Activated CD4-positive, alpha-beta T cell treated with anti-CD3 and anti-CD28 coated beads for 36 hours (primary cell): ENCODE measurements around the gene AP2A1. TPM values are rescaled to one million over a fixed set of nuclear protein-coding genes. Genes with fewer than 3 reads are reported as not detected.
"Not testable (repeated sequence)": the region's sequence is repeated elsewhere in the genome, so short reads cannot be mapped to it uniquely, and the experiment has no call there.

Experiments
- ATAC-seq: fragments of 200-7000 bp; cut with Tn5 transposase; one replicate; pipeline ENCODE4 v1.10.0; 2021; ENCODE audit warnings: mild to moderate bottlenecking, moderate library complexity
- CTCF ChIA-PET: fragments of 350-600 bp; sonication (Branson Sonifier 250); formaldehyde crosslinking; loops from one replicate; lab custom pipeline; 2021; ENCODE audit warnings: antibody characterized with exemption; lab: Charles Lee
- POLR2A ChIA-PET: fragments of 350-600 bp; sonication (Branson Sonifier 250); formaldehyde crosslinking; loops from one replicate; lab custom pipeline; 2021; ENCODE audit warnings: antibody characterized with exemption, inconsistent platforms; lab: Charles Lee
- DNase-seq: peaks from one replicate; pipeline ENCODE4 v3.0.0-alpha.2; 2020
- H3K27ac Mint-ChIP-seq: one replicate; pipeline ENCODE4 v1.8.0; 2021; ENCODE audit warnings: mixed read lengths
- H3K27me3 Mint-ChIP-seq: one replicate; pipeline ENCODE4 v1.8.0; 2021; ENCODE audit warnings: mixed read lengths
- H3K36me3 Mint-ChIP-seq: one replicate; pipeline ENCODE4 v1.8.0; 2021; ENCODE audit warnings: low read depth, mixed read lengths
- H3K4me1 Mint-ChIP-seq: one replicate; pipeline ENCODE4 v1.8.0; 2021; ENCODE audit warnings: mixed read lengths
- H3K4me3 Mint-ChIP-seq: one replicate; pipeline ENCODE4 v1.8.0; 2021; ENCODE audit warnings: mild to moderate bottlenecking, moderate library complexity, mixed read lengths
- H3K9me3 Mint-ChIP-seq: one replicate; pipeline ENCODE4 v1.8.0; 2021; ENCODE audit warnings: low read depth, mixed read lengths
- intact Hi-C, 2 experiments: fragments of 100-400 bp; cut with DNase I in 1 of 2; cut with micrococcal nuclease in 1 of 2; formaldehyde crosslinking; loops; one replicate each; pipeline versions ENCODE4 v1.14.2 to v1.15.1; 2022 to 2024; cut with DNase I, micrococcal nuclease
- total RNA-seq, 2 experiments: library from RNA; stranded (reverse); gene quantifications; one replicate each; pipeline ENCODE4 v1.2.3, GENCODE V29; 2021

AP2A1 gene
- total RNA-seq, 2 experiments from 2014 or later = 79.4 to 102 TPM

DNA sequence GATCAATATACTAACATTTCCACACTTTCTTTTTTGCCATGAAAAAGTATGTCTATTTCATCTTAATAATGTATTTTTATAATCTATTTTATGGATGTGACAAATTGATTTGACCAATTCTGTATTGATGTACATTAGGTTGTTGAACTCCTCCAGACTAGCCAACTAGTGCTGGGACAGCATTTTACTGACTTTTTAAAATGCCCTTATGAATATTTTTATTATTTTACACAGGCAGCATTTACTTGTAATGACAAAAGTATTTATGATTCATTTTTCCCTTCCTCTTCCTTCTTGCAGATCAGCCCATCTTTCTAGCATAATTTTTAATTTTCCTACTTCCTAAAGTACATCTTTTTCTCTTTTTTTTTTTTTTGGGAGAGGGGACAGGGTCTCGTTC is 47.2 kb downstream of the AP2A1 start:
- ATAC-seq (no peak), DNase-seq (no peak)
- no peaks in the 10 kb centered on the region for H3K9me3 Mint-ChIP-seq
- peaks cover 30% of the 10 kb centered on the region for H3K4me1 Mint-ChIP-seq
- intact Hi-C loops = loop anchor here in 1 of 2 experiments (5.0 kb wide), 1 partner anchor 317 kb away; the partner anchor contains the start of gene RPS11
- no peaks in the 10 kb centered on the region for H3K27me3 Mint-ChIP-seq
- H3K27ac Mint-ChIP-seq = peak overlapping the region; percentile 69
- ChIA-PET POLR2A (interaction anchor here (1.2 kb wide), 1 partner anchor 174 kb away, joined by 3 read pairs; the partner anchor contains the start of gene RRAS), CTCF (interaction anchor here (0.6 to 1.1 kb wide), 2 partner anchors 55 to 318 kb away, joined by 3 read pairs; partner anchors contain the start of gene RPS11)
- H3K4me3 Mint-ChIP-seq = peak overlapping the region; percentile 77
- H3K36me3 Mint-ChIP-seq = no peaks in the 10 kb centered on the region

GRCh38 chr19:49816590-49816989 is 49.8 kb downstream of the AP2A1 start:
- Mint-ChIP-seq H3K4me1 (peaks cover 34% of the 10 kb centered on the region), H3K4me3 (no peak overlapping the region), H3K27ac (no peak overlapping the region), H3K27me3 (no peaks in the 10 kb centered on the region), H3K36me3 (no peaks in the 10 kb centered on the region), H3K9me3 (no peaks in the 10 kb centered on the region)
- intact Hi-C loops = no loop called here
- ChIA-PET CTCF (no interaction called here), POLR2A (no interaction called here)
- ATAC-seq (no peak), DNase-seq (no peak)

DNA sequence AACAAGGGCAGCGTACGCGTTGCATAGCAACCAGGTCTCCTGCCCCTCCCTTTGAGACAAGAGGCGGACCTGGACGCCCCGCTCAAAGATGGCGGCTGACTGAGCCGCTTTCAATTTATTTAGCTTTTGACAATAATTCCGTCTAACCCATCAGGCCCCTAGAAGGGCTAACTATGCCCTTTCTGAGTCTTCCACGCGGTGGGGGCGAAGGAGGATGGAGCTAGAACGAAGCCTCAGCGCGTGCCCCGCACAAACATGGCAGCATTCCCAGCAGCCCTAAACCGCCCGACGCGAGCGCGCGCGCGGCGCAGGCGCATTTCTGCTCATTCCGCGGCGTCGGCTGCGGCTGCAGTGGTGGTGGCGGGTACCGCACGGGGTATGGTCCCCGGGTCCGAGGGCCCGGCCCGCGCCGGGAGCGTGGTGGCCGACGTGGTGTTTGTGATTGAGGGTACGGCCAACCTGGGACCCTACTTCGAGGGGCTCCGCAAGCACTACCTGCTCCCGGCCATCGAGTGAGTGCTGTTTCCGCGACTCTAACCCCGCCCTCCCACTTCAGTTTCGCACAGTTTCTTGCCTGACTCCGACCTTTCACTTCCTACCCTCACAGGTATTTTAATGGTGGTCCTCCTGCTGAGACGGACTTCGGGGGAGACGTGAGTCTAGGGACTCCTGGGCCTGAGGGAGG is 51.3 kb downstream of the AP2A1 start, which contains the start of gene MED25:
MED25 (plus strand) TSS at position 326 of the 685 bp plus-strand sequence; CDS start at position 379, 53 bp downstream.
- no peaks in the 10 kb centered on the region for H3K9me3 Mint-ChIP-seq
- H3K4me3 Mint-ChIP-seq = peak within 1 kb of the TSS; percentile 87
- ChIA-PET POLR2A (interaction anchor here (0.9 kb wide), 1 partner anchor 31 kb away, joined by 3 read pairs; no protein-coding TSS in a partner anchor), CTCF (interaction anchor here (0.7 to 1.3 kb wide), 3 partner anchors 32 to 284 kb away, joined by 3 to 5 read pairs (median 3); partner anchors contain the start of genes ATF5 and NUP62)
- H3K36me3 Mint-ChIP-seq = peaks cover 1% of the 10 kb centered on the region
- H3K27me3 Mint-ChIP-seq = no peaks in the 10 kb centered on the region
- ATAC-seq = peak; percentile 75
- intact Hi-C loops = loop anchor here in 1 of 2 experiments (1.0 kb wide), 7 partner anchors 32 to 207 kb away; partner anchors contain the start of genes ATF5, NUP62, PNKP and RRAS
- DNase-seq = peak; percentile 91
- peak within 1 kb of the TSS; percentile 99 for H3K27ac Mint-ChIP-seq
- peaks cover 26% of the 10 kb centered on the region for H3K4me1 Mint-ChIP-seq

DNA sequence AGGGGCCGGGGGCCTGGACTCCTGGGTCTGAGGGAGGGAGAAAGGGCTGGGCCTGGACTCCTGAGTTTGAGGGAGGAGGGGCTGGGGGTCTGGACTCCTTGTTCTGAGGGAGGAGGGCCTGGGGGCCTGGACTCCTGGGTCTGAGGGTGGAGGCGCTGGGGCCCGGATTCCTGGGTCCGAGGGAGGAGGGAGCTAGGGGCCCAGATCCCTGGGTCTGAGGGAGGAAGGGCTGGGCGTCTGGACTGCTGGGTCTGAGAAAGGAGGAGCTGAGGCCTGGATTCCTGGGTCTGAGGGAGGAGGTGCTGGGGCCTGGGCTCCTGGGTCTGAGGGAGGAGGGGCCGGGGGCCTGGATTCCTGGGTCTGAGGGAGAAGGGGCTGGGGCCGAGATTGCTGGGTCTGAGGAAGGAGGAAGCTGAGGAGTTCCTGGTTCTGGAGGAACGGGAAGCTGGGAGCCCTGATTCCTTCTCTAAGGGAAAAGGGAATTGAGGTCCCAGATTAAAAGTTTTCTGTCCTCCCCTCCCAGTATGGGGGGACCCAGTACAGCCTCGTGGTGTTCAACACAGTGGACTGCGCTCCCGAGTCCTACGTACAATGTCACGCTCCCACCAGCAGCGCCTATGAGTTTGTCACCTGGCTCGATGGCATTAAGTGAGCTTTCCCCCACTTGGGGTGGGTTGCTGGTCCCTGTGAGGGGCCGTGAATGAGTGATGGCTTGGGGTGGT is 52.0 kb downstream of the AP2A1 start:
- POLR2A ChIA-PET = interaction anchor here (0.7 to 0.9 kb wide), 2 partner anchors 10 to 30 kb away, joined by 3 read pairs; no protein-coding TSS in a partner anchor

GRCh38 chr19:49819452-49820115 is 52.8 kb downstream of the AP2A1 start:
- DNase-seq, H3K9me3 Mint-ChIP-seq, CTCF ChIA-PET, intact Hi-C loops, H3K36me3 Mint-ChIP-seq, H3K27me3 Mint-ChIP-seq, POLR2A ChIA-PET, ATAC-seq: not testable (repeated sequence)
- peaks cover 18% of the 10 kb centered on the region for H3K4me1 Mint-ChIP-seq
- H3K4me3 Mint-ChIP-seq = peak overlapping the region; percentile 87
- H3K27ac Mint-ChIP-seq = peak overlapping the region; percentile 80

More for the DNA sequence above, 52.0 kb downstream of the AP2A1 start:
- DNase-seq (no peak), ATAC-seq (no peak)
- CTCF ChIA-PET = interaction anchor here (1.2 to 1.3 kb wide), 2 partner anchors 32 to 110 kb away, joined by 3 to 5 read pairs; partner anchors contain the start of genes ATF5 and NUP62
- intact Hi-C loops = loop anchor here in 1 of 2 experiments (1.0 kb wide), 6 partner anchors 31 to 206 kb away; partner anchors contain the start of genes PNKP, RRAS and VRK3
- Mint-ChIP-seq H3K9me3 (no peaks in the 10 kb centered on the region), H3K4me1 (peaks cover 23% of the 10 kb centered on the region), H3K36me3 (peaks cover 5% of the 10 kb centered on the region), H3K4me3 (peak overlapping the region; percentile 87), H3K27ac (peak overlapping the region; percentile 99), H3K27me3 (no peaks in the 10 kb centered on the region)

GRCh38 chr19:49820125-49820524 is 53.3 kb downstream of the AP2A1 start:
- H3K27me3 Mint-ChIP-seq = no peaks in the 10 kb centered on the region
- no peak overlapping the region for H3K27ac Mint-ChIP-seq
- peaks cover 17% of the 10 kb centered on the region for H3K4me1 Mint-ChIP-seq
- ChIA-PET CTCF (no interaction called here), POLR2A (no interaction called here)
- ATAC-seq = no peak
- intact Hi-C loops = no loop called here
- DNase-seq = no peak
- H3K9me3 Mint-ChIP-seq = no peaks in the 10 kb centered on the region
- H3K4me3 Mint-ChIP-seq = no peak overlapping the region
- H3K36me3 Mint-ChIP-seq = peaks cover 5% of the 10 kb centered on the region

DNA sequence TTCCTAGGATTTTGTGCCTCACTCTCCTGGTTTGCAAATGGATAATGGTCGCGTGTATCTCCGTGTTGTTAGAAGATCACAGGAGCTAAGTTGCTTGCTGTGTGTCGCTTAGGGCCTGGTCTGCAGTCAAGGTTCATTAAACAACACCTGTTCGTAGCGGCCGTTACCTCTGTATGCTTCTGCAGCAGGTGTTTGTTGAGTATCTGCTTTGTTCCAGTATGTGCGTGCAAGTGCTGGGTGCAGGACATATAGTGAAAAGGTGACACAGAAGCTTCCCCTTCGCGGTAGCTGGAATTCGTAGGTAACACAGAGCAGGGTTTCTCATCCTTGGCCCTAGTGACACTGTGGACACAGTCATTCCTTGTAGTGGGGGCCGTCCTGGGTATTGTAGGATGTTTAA is 56.7 kb downstream of the AP2A1 start:
- peaks cover 5% of the 10 kb centered on the region for H3K36me3 Mint-ChIP-seq
- CTCF ChIA-PET = no interaction called here
- H3K4me3 Mint-ChIP-seq = no peak overlapping the region
- H3K27me3 Mint-ChIP-seq = no peaks in the 10 kb centered on the region
- ATAC-seq (no peak), DNase-seq (no peak)
- POLR2A ChIA-PET = interaction anchor here (0.5 kb wide), 1 partner anchor 13 kb away, joined by 3 read pairs; no protein-coding TSS in a partner anchor
- no peak overlapping the region for H3K27ac Mint-ChIP-seq
- H3K9me3 Mint-ChIP-seq = no peaks in the 10 kb centered on the region
- intact Hi-C loops = no loop called here
- H3K4me1 Mint-ChIP-seq = peaks cover 12% of the 10 kb centered on the region

DNA sequence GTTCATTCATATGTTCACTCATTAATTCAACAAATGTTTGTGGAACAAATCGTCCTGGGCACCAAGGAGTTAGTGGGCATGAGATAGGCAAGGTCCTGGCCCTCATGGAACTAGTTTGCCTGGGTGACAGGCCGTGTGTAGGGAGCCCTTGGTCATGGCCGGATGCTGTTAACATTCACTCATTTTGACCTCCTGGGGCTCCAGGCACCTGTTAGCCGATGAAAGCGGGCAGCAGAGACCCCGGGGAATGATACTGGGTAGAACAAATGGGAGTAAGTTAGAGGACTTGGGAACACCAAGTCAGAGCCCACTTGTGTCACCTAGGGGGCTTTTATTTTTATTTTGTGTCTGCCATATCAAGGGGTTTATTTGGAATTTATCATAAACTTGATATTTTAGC is 57.9 kb downstream of the AP2A1 start:
- POLR2A ChIA-PET = interaction anchor here (0.7 kb wide), 1 partner anchor 13 kb away, joined by 10 read pairs; no protein-coding TSS in a partner anchor

DNA sequence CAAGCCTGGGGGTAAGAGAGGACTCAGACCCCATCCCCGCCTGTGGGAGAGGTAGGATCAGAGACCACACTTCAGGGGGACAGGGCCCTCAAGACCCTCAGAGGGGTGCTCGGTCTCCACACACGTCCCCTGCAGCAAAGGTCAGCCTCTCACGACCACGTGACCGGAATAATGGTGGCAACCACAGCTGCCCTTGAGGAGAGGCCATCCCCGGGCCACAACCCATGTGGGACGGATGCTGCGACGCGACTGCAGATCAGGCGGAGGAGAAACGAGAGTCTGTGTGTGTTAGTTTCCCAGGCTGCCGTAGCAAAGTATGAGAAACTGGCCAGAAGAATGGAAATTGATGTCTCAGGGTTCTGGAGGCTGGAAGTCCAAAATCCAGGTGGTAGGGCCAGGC is 60.2 kb downstream of the AP2A1 start:
- no peak for DNase-seq
- Mint-ChIP-seq H3K27ac (no peak overlapping the region), H3K36me3 (peaks cover 9% of the 10 kb centered on the region), H3K4me3 (no peak overlapping the region), H3K27me3 (no peaks in the 10 kb centered on the region), H3K4me1 (no peaks in the 10 kb centered on the region), H3K9me3 (no peaks in the 10 kb centered on the region)
- POLR2A ChIA-PET = no interaction called here
- CTCF ChIA-PET = no interaction called here
- ATAC-seq = no peak
- intact Hi-C loops = no loop called here

More for the DNA sequence above, 57.9 kb downstream of the AP2A1 start:
- Mint-ChIP-seq H3K4me1 (peaks cover 4% of the 10 kb centered on the region), H3K27me3 (no peaks in the 10 kb centered on the region), H3K36me3 (peaks cover 5% of the 10 kb centered on the region), H3K9me3 (no peaks in the 10 kb centered on the region), H3K4me3 (no peak overlapping the region), H3K27ac (no peak overlapping the region)
- CTCF ChIA-PET = no interaction called here
- no peak for DNase-seq
- intact Hi-C loops = no loop called here
- no peak for ATAC-seq

GRCh38 chr19:49829200-49829599 is 62.4 kb downstream of the AP2A1 start:
- ChIA-PET POLR2A (no interaction called here), CTCF (interaction anchor here (0.6 kb wide), 1 partner anchor 184 kb away, joined by 3 read pairs; no protein-coding TSS in a partner anchor)
- DNase-seq (no peak), ATAC-seq (no peak)
- intact Hi-C loops = no loop called here
- Mint-ChIP-seq H3K9me3 (no peaks in the 10 kb centered on the region), H3K27ac (no peak overlapping the region), H3K4me1 (no peaks in the 10 kb centered on the region), H3K27me3 (no peaks in the 10 kb centered on the region), H3K36me3 (peaks cover 13% of the 10 kb centered on the region), H3K4me3 (no peak overlapping the region)

DNA sequence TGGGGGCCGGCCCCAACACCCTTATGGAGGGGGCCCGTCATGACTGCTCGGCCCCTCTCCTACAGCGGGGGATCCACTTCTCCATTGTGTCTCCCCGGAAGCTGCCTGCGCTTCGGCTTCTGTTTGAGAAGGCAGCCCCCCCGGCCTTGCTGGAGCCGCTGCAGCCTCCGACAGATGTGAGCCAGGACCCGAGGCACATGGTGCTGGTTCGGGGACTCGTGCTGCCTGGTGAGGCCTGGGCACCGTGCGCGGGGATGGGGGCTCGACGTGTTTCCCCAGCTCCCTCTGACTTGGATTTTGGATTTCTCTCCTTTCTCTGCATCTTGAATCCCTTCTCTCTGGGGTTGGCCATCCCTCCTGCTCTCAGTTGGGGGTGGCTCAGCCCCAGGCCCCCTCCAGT is 62.9 kb downstream of the AP2A1 start:
- Mint-ChIP-seq H3K27me3 (no peaks in the 10 kb centered on the region), H3K4me1 (no peaks in the 10 kb centered on the region), H3K36me3 (peaks cover 14% of the 10 kb centered on the region), H3K9me3 (no peaks in the 10 kb centered on the region), H3K4me3 (no peak overlapping the region), H3K27ac (no peak overlapping the region)
- ChIA-PET CTCF (interaction anchor here (0.6 kb wide), 1 partner anchor 184 kb away, joined by 3 read pairs; no protein-coding TSS in a partner anchor), POLR2A (no interaction called here)
- ATAC-seq (no peak), DNase-seq (no peak)
- intact Hi-C loops = no loop called here
